Measurements from ENCODE around the gene TUBB6.

Gene TUBB6

DNA sequence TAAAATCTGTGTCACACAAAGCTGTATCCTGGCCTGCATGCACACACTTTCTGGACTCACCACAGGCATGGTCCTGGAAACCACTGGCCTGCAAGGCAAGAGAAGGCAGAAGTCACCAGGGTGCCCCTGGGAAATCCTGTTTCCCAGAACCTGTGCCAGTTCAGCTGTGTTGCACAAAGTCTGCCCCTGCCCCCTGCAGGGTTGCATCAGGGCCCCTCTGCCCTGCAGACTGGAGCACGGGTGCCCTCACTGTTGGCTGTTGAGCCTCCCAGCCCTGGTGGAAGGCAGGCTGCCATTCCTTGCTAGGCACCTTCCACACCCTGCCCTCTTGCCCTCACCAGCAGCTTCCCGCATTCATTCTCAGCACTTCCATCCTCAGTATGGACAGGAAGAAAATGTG is 18.0 kb upstream of the TUBB6 start:
- no peak for DNase-seq (ENCODE audit: low read depth in 2 of 2, low spot score in 1 of 2)

DNA sequence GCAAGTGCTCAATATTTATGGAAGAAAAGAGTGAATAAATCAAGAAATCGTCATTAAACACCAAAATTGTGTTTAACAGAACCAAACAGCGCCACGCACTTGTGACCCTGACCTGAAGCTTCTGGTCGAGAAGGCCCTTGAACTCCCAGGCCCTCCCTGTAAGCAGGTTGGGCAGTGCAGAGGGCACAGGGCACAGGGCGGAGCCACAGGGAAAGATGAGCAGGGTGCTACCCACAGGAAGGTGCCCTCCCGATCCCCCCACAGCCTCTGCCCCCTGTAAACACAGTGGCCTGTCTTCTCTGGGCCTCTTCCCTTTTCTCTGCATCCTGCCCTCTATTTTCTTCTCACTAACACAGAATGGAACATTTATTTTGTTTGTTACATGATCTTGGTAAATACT is 16.9 kb upstream of the TUBB6 start:
- DNase-seq (ENCODE audit: low read depth in 2 of 2, low spot score in 1 of 2) = no peak

- no peak for DNase-seq (ENCODE audit: low read depth in 2 of 2, low spot score in 1 of 2)
Observed at GRCh38 chr18:12291690-12292089, 16.4 kb upstream of the TUBB6 start.

DNA sequence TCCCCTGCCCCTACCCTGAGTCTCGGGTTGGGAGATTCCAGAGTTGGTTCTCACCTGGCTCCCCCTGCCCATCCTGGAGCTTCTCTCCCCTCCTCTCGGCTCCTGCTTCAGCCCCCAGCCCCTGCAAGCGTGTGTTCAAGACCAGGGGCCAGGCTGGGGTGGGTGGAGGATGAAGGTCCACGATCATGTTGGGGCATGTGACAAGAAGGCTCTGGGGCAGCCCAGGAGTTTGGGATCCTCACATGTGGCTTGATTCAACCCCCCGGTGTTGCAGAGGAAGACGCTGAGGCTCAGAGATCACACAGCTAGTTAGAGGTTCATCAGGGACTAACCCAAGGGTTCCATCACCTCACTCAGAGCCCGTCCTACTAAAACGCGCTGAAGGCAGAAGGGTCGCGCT is 14.2 kb upstream of the TUBB6 start:
- DNase-seq (ENCODE audit: low read depth in 2 of 2, low spot score in 1 of 2) = no peak

DNA sequence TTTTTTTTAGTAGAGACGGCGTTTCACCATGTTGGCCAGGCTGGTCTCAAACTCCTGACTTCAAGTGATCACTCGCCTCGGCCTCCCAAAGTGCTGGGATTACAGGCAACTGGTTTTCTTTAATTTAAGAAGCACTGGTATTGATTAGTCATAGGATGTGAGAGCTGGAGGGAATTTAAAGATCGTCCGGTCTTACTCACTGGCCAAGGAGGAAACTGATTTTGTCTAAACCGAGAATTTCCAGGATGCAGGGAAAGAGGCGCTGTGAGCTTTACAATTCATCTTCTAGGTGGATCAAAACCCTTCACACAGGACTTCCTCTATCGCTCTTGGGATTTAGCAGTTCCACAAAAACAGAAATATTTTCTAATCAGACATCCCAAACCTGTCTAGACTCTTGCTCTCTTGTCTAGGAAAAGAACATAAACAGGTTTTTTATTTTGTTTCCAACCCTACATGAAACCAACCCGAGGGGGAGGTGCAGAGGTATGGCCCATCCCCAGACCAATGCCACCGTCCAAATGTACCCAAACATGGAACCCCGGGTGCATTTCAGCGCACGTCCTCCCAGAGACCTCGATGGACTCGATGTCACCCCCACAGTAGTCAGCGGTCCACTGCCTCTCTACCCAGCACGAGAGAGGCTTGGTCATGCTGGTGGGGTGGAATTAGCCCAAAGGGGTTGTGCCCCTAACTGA is 12.5 kb upstream of the TUBB6 start:
- no peak for DNase-seq (ENCODE audit: low read depth in 2 of 2, low spot score in 1 of 2)

GRCh38 chr18:12296087-12296403 is 12.0 kb upstream of the TUBB6 start:
- no peak for DNase-seq (ENCODE audit: low read depth in 2 of 2, low spot score in 1 of 2)

GRCh38 chr18:12296457-12296856 is 11.6 kb upstream of the TUBB6 start:
- DNase-seq (ENCODE audit: low read depth in 2 of 2, low spot score in 1 of 2) = no peak

GRCh38 chr18:12299862-12300261 is 8.2 kb upstream of the TUBB6 start:
- DNase-seq (ENCODE audit: low read depth in 2 of 2, low spot score in 1 of 2) = no peak

DNA sequence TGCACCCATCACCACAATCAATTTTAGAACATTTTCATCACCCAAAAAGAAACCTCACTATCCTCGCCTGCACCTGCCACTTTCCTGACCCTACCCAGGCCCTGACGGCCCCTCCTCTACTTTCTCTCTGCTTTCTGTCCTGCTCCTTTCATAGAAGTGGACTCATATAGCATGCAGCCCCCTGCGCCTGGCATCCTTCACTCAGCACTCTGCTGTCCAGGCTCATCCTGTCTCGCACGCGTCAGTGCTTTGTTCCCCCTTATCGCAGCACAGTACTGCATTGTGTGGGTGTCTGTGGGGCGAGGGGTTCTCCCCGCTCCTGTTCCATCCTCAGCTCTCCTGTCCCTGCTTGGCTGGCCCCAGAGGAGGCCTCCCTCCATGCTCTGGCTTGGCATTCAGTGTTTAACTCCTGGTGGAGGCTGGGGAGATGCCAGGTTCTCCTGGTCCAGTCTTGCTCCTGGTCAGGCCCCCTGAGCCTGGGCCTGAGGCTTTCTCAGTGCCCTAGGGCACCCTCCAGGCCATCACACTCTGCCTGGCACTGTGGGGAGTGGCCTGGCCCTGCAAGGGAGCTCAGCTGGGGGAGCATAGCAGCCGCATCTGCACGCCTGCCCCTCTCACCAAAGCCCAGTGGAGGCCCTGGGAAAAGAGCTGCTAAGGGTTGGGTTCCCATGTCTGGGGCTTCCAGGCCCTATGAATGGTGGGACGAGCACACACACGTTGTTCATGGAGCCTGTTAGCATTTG is 6.6 kb upstream of the TUBB6 start:
- DNase-seq (ENCODE audit: low read depth in 2 of 2, low spot score in 1 of 2) = no peak

DNA sequence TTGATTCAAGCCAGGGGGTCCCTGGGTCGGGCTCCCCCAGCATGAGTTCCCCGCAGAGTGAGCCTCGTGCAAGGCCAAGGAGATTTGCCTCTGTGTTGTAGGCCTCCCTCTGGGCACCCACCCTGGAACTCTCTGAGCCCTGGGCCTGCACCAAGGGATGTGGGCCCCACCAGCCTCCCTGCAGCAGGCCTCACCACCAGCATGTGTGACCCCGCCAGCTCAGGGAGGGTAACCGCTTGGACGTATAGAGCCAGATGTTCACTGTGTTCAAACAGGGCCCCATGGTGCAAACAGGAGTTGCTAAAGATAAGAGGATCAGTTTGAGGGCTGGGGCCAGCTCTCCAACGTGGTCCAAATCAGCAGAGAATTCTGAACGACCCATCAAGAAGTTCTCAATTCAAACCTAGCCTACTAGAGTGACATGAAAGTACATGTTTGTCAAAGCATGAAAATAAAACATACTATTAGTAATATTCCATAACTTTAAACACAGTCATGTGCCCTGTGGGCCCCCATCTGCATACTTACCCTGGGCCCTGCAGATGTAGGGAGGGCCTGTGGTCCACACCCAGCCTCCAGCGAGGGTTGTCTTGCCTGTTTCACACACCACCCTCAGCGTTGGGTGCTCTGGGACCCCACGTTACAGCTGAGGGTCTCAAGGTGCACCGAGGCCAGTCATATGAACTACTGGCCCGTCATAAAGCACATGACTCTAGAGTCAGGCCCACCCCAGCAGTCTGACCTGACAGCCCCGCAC is 5.5 kb upstream of the TUBB6 start:
- DNase-seq (ENCODE audit: low read depth in 2 of 2, low spot score in 1 of 2) = no peak

DNA sequence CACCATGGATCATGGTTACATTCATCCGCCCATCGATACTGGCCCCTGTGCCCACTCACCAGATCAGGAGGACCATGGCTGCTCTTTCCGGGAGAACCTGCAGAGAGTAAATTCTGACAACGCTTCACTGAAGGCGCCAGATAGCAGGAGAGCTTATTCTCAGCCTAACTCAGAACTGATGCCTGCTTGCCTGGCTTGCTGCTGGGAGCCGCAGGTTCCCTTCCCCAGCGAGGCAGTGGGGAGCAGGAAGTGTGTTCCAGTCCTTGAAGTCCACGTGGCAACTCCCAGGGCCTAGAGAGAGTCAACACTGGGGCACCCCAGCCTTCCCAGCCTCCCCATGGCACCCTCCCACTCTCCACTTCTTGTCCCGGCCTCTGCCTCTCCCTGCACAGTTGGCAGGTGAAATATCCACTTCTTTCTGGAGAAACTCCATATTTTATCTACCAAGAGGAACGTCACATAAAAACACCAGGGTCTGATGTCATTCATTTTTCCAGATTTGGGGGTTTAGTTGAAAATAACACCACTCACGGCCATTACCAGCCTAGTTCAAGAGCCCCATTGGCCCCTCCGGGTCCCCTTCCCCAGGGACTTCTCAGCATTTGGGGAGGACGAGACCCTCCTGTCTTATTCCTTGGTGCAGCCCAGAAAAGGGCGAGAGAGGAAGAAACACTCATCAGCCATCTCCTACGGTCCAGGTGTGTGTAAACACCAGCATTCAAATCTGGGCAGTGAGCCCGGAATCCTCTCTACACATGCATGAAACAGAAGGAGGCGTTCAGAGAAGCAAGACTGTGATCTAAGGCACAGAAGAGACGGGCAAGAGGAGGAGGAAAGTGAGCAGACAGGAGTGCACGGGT is 3.5 kb upstream of the TUBB6 start:
- DNase-seq (ENCODE audit: low read depth in 2 of 2, low spot score in 1 of 2) = no peak

DNA sequence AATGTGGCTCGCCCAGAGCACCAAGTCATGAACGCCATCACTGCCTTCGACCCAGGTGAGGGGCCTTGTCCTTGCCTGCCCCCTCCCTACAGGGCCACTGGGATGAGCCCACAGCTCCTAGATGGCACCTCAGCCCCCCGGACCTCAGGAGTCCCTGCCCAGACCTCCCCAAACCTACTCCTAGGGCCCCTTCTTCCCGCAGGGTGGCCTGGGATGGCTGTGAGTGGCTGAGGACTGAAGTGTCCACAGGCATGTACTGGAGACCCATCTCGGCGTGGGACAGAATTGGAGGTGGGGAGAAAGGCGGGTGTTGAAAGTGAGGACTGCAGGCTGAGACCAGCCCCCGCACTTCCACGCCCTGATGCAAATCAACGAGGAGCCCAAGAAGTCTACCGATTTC is 2.8 kb upstream of the TUBB6 start:
- no peak for DNase-seq (ENCODE audit: low read depth in 2 of 2, low spot score in 1 of 2)

DNA sequence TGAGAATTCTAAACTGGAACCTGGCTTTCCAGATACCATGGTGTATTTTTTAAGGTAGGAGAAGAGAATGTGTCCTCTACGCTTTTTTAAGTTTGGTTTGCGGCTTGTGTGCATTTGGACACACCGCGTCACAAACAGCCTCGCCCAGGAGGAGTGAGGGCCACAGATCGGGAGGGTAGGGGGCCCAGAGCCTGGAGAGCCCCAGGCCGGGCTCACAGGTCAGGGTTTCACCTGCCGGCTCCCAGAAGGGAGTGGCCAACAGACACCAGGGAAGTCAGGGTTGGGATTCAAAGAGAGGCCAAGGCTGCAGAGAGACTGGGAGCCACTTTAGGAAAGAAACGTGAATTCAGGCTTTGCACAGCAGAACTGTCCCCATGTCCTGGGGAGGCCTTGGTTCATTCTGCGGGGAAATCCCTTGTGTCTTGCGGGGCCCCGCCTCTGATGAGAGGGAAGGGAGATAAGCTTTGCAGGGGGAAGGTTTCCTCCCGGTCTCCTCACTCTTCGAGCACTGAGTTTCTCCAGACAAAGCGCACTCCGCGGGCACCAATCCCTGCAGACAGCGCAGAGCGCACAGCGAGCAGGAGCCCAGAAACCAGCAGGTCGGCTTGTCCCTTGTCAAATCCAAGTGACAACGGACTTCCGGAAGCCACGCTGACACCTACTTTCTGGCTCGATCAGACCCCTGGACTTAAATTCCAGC is 2.0 kb upstream of the TUBB6 start:
- DNase-seq (ENCODE audit: low read depth in 2 of 2, low spot score in 1 of 2) = no peak

DNA sequence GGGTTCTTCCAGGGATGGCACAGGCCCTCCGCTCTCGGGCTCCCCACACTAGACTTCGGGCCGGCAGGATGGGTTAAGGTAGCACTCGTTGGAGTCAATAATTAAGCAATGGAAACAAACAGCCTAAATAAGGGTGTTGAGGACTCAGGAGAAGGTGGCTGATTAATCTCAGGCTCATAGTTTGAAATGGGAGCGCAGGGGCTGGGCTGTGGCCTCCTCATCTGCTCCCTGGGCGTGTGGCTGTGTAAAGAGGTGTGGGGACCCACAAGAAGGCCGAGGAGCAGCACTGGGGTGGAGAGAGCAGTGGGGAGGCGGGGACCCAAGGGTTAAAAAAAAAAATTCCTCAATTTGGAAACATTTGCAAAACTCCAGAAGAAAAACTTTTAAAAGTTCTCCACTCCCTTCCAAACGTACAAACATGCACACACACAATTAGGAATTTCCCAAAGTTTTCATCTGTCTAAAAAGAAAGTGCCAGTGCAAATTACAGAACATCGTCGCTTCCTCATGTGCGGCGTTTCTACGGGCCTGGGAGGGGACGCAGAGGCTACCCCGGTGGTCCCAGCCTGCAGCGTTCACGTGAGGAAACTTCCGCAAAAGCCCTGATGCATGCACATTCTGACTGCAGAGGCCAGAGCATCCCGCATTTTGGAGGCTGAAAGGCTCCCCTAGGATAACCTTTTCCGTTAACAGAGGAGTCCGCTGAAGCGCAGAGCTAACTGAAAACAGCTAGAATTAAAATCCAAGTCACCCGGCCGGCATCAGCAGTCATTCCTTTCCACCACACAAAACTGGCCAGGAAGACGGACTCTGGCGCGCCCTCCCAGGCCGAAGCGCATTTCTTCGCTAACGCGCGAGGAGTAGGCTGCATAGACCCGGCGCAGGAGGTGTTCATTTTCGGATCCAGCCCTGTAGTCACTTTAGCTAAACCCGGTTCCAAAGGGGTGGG is 1.0 kb upstream of the TUBB6 start:
- no peak for DNase-seq (ENCODE audit: low read depth in 2 of 2, low spot score in 1 of 2)

DNA sequence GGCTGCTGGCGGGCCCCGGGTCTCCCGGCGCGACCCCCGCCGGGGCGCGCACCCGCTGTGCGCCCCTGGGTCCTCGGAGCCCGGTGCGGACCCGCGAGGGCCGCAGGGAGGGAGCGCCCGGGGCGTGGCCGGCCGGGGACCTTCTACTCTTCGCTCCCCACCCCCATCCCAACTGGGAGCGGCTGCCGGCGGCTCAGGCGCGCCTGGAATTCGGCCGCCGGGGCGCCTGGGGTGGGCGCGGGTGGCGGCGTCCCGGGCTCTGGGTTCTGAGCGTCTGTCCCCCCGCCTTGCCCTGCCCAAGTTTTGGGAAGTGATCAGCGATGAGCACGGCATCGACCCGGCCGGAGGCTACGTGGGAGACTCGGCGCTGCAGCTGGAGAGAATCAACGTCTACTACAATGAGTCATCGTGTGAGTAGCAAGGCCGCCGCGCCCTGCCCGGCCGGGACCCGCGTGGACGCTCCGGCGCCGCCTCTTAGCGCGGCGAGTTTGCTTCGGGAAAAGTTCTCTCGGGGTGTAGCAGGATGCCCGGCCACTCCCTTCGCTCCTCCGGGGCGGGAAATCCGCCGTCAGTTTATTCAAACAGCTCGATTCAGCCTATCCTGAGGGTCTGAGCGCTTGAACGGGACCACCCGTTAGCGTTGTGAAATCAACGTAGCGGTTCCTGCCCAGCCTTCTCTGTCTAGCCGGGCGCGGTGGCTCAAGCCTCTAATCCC is 502 bp downstream of the TUBB6 start:
- DNase-seq (ENCODE audit: low read depth in 2 of 2, low spot score in 1 of 2) = no peak

DNA sequence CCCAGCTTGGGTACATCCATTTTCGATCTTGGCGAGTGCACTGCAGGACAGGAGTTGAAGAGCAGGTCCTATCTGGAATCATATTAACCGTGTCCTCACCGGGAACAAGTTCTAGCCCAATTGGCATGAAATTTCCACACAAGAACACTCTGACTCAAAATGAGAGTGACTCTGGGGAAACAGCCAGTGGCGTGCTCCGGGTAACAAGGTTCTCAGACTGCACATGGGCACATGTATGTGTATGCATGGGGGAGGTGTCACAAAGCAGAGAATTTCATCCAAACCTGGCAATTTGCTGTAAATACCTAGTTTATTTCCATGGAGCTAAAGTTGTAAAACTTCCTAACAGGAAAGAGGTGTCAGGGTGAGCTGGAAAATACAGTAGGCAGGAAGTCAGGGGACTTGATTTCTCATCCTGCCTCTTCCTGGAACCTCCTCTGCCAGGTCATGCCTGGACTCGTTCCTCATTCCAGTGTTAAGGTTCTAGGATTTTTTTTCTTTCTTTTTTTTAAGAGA is 1.7 kb downstream of the TUBB6 start:
- DNase-seq (ENCODE audit: low read depth in 2 of 2, low spot score in 1 of 2) = no peak

- no peak for DNase-seq (ENCODE audit: low read depth in 2 of 2, low spot score in 1 of 2)
Observed at GRCh38 chr18:12310762-12311161, 2.7 kb downstream of the TUBB6 start.

DNA sequence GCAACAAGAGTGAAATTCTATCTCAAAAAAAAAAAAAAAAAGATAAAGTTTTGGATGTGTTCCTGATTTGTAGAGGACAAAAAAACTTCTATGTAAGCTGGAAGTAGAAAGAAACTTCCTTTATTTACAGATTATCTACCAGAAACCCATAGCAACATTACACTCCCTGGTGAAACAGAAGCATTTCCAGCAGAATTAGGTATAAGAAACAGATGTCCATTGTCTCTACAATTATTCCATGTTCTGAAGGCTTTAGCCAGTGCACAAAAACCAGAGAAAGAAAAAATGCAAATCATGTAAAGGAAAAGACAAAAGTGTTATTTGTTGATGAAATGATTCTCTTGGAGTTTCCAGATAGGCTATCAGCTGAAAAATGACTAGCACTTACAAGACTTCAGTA is 4.9 kb downstream of the TUBB6 start:
- no peak for DNase-seq (ENCODE audit: low read depth in 2 of 2, low spot score in 1 of 2)

Data from stimulated activated CD8-positive, alpha-beta memory T cell treated with anti-CD3 and anti-CD28 coated beads, Interleukin-4, amount 100 ng/mL, for 1 hour (primary cell).